CD4-positive, alpha-beta T cell treated with Interleukin-15 for 4 hours (primary cell): ENCODE results near the gene CLTCL1.

ENCODE experiments used
- DNase-seq: peaks from one replicate; pipeline ENCODE4 v3.0.0-alpha.2; 2020; ENCODE audit warnings: low spot score

The CLTCL1 gene

GRCh38 chr22:19244600-19245352, 46.7 kb downstream of the CLTCL1 start:
- no peak for DNase-seq

- DNase-seq, result no peak
Measured at GRCh38 chr22:19242699-19243098, 48.8 kb downstream of the CLTCL1 start.

GRCh38 chr22:19241593-19241906, 50.0 kb downstream of the CLTCL1 start:
- no peak for DNase-seq

GRCh38 chr22:19240813-19241592, 50.5 kb downstream of the CLTCL1 start:
- no peak for DNase-seq

GRCh38 chr22:19239464-19239863, 52.1 kb downstream of the CLTCL1 start:
- DNase-seq, result no peak

- no peak for DNase-seq
Measured at GRCh38 chr22:19238900-19239299, 52.6 kb downstream of the CLTCL1 start.

GRCh38 chr22:19235874-19236273, 55.6 kb downstream of the CLTCL1 start:
- DNase-seq, result no peak

GRCh38 chr22:19234126-19234896, 57.2 kb downstream of the CLTCL1 start:
- no peak for DNase-seq

- no peak for DNase-seq
Measured at GRCh38 chr22:19233189-19233661, 58.3 kb downstream of the CLTCL1 start.

- DNase-seq, result no peak
Measured at GRCh38 chr22:19232623-19233022, 58.9 kb downstream of the CLTCL1 start.

GRCh38 chr22:19231986-19232385, 59.5 kb downstream of the CLTCL1 start:
- no peak for DNase-seq

- DNase-seq, result no peak
Measured at GRCh38 chr22:19229600-19229999, 61.9 kb downstream of the CLTCL1 start.

GRCh38 chr22:19228179-19228578, 63.3 kb downstream of the CLTCL1 start:
- no peak for DNase-seq

- DNase-seq, result no peak
Measured at GRCh38 chr22:19226428-19226827, 65.1 kb downstream of the CLTCL1 start.

- DNase-seq, result no peak
Measured at GRCh38 chr22:19225560-19225959, 66.0 kb downstream of the CLTCL1 start.

GRCh38 chr22:19224985-19225384, 66.5 kb downstream of the CLTCL1 start:
- DNase-seq, result no peak

GRCh38 chr22:19224557-19224956, 67.0 kb downstream of the CLTCL1 start:
- no peak for DNase-seq

GRCh38 chr22:19223617-19224016, 67.9 kb downstream of the CLTCL1 start:
- no peak for DNase-seq

GRCh38 chr22:19223110-19223509, 68.4 kb downstream of the CLTCL1 start:
- no peak for DNase-seq

- no peak for DNase-seq
Measured at GRCh38 chr22:19222242-19223005, 69.1 kb downstream of the CLTCL1 start.

GRCh38 chr22:19220867-19221266, 70.7 kb downstream of the CLTCL1 start:
- no peak for DNase-seq
